SK-N-SH treated with all-trans-retinoic acid at 6 μM for 48 hours (cell line): Measurements from ENCODE around the gene TPPP.
"Not testable (repeated sequence)": the region's sequence is repeated elsewhere in the genome, so short reads cannot be mapped to it uniquely, and the experiment has no call there.

Source experiments
- CREB5 ChIP-seq: fragments of 250-450 bp; sonication (Bioruptor Pico); IDR thresholded peaks from 2 replicates; pipeline ENCODE4 v1.5.1; 2020; ENCODE audit warnings: low read depth, mild to moderate bottlenecking, moderate library complexity
- RARB ChIP-seq: fragments of 250-450 bp; sonication (Bioruptor Pico); IDR thresholded peaks from 2 replicates; pipeline ENCODE4 v1.8.0; 2021; ENCODE audit warnings: mild to moderate bottlenecking, moderate library complexity
- ZC3H10 ChIP-seq: fragments of 250-450 bp; sonication (Bioruptor Pico); IDR thresholded peaks from 2 replicates; pipeline ENCODE4 v1.5.1; 2021; ENCODE audit warnings: mild to moderate bottlenecking, moderate library complexity

GRCh38 chr5:708848-709517 is 15.8 kb upstream of the TPPP start:
- not testable (repeated sequence) for TF ChIP-seq RARB; CREB5 (CRISPR knock-in tag); ZC3H10 (CRISPR knock-in tag)
